Measurements from ENCODE around the gene IL31RA. TPM values are rescaled to one million over a fixed set of nuclear protein-coding genes. Genes with fewer than 3 reads are reported as not detected.

IL31RA gene
- polyA plus RNA-seq, 1 experiment, result 1.9 TPM

DNA sequence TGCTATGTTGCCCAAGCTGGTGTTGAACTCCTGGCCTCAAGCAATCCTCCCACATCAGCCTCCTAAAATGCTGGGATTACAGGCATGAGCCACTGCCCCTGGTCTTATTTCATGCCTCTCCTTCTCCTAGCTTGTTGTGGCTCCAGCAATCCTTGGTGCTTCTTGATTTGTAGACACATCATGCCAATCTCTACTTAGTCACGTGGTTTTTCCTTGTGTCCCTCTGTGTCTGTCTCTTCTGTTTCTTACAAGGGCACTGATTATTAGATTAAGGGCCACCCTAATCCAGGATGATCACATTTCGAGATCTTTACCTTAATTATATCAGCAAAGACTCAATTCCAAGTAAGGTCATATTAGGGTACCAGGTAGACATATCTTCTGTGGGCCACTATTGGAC lies 9.2 kb upstream of the IL31RA start:
- CTCF ChIA-PET, result no interaction called here
- POLR2A ChIA-PET, result no interaction called here
- no peak for DNase-seq (ENCODE audit: low read depth, low spot score)

DNA sequence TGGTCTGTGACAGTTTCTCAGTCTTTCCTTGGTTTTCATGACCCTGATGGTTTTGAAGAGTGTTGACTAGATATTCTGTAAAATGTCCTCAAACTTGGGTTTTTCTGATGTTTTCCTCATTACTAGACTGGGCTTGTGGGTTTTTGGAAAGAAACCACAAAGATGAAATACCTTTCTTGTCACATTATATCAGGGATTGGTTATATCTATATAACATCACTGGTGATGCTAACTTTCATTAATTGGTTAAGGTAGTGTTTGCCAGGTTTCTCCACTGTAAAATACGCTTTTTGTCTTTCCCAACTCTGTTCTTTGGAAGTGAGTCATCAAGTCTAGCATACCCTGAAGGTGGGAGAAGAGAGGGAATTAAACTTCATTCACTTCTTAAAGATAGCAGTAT lies 3.3 kb upstream of the IL31RA start:
- CTCF ChIA-PET, result no interaction called here
- POLR2A ChIA-PET, result no interaction called here
- H3K27me3 ChIP-seq (ENCODE audit: control insufficient read depth, insufficient read depth, low read length), result no peaks in the 10 kb centered on the region
- H3K27ac ChIP-seq (ENCODE audit: low read depth, low read length), result no peak overlapping the region
- DNase-seq (ENCODE audit: low read depth, low spot score), result no peak
- no peak overlapping the region for H3K4me3 ChIP-seq (ENCODE audit: low read depth, low read length)
- TF ChIP-seq, protein P1, sequence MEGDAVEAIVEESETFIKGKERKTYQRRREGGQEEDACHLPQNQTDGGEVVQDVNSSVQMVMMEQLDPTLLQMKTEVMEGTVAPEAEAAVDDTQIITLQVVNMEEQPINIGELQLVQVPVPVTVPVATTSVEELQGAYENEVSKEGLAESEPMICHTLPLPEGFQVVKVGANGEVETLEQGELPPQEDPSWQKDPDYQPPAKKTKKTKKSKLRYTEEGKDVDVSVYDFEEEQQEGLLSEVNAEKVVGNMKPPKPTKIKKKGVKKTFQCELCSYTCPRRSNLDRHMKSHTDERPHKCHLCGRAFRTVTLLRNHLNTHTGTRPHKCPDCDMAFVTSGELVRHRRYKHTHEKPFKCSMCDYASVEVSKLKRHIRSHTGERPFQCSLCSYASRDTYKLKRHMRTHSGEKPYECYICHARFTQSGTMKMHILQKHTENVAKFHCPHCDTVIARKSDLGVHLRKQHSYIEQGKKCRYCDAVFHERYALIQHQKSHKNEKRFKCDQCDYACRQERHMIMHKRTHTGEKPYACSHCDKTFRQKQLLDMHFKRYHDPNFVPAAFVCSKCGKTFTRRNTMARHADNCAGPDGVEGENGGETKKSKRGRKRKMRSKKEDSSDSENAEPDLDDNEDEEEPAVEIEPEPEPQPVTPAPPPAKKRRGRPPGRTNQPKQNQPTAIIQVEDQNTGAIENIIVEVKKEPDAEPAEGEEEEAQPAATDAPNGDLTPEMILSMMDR (IDR thresholded peaks at IDR 0.05; ENCODE audit: low read depth, low read length), result no peak
- no peaks in the 10 kb centered on the region for H3K9me3 ChIP-seq (ENCODE audit: control insufficient read depth, insufficient read depth, low read length)

More for the DNA sequence above, 9.2 kb upstream of the IL31RA start:
- H3K27me3 ChIP-seq (ENCODE audit: control insufficient read depth, insufficient read depth, low read length), result no peaks in the 10 kb centered on the region
- TF ChIP-seq, protein P1 (IDR thresholded peaks at IDR 0.05; ENCODE audit: low read depth, low read length), result no peak
- H3K27ac ChIP-seq (ENCODE audit: low read depth, low read length), result no peak overlapping the region
- no peaks in the 10 kb centered on the region for H3K9me3 ChIP-seq (ENCODE audit: control insufficient read depth, insufficient read depth, low read length)
- no peak overlapping the region for H3K4me3 ChIP-seq (ENCODE audit: low read depth, low read length)

DNA sequence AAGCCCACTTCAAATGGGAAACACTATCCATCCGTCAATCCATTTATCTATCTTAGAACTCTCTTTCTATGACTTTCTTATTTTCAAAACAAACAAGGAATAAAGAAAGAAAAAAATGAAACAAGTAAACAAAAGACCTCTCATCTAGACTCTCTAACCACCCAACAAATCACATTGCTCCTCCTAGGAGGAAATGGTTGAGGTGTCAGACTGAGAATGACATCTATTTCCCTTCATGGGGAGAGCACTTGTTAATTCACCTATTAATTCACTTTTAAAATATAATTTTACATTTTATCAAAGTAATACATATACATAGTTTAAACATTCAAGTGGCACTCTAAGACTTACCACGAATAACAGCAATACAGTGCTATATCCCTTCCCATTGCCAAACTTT lies 2.4 kb upstream of the IL31RA start:
- no peak overlapping the region for H3K27ac ChIP-seq (ENCODE audit: low read depth, low read length)
- H3K27me3 ChIP-seq (ENCODE audit: control insufficient read depth, insufficient read depth, low read length), result no peaks in the 10 kb centered on the region
- H3K4me3 ChIP-seq (ENCODE audit: low read depth, low read length), result no peak overlapping the region
- TF ChIP-seq, protein P1 (IDR thresholded peaks at IDR 0.05; ENCODE audit: low read depth, low read length), result no peak
- DNase-seq (ENCODE audit: low read depth, low spot score), result no peak
- CTCF ChIA-PET, result no interaction called here
- H3K9me3 ChIP-seq (ENCODE audit: control insufficient read depth, insufficient read depth, low read length), result no peaks in the 10 kb centered on the region
- POLR2A ChIA-PET, result no interaction called here

DNA sequence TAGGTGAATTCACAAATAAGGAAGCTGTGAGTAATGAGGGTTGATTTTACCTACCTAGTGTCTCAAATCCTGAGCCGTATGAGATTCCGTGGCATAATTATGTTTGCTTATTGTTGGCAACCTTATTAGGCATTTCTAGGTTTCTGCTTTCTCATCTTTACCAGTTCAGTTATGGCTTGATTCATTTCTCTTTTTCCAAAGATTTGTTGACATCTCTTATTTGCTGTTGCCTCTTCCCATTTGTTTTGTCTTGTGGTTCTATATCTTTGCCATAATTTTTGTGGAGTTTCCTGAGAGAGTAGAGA lies 470 bp downstream of the IL31RA start:
- no peak overlapping the region for H3K4me3 ChIP-seq (ENCODE audit: low read depth, low read length)
- no peaks in the 10 kb centered on the region for H3K27me3 ChIP-seq (ENCODE audit: control insufficient read depth, insufficient read depth, low read length)
- H3K27ac ChIP-seq (ENCODE audit: low read depth, low read length), result peak overlapping the region; percentile 54
- ChIA-PET CTCF (no interaction called here), POLR2A (interaction anchor here (0.7 to 1.2 kb wide), 2 partner anchors 17 to 36 kb away, joined by 4 to 11 read pairs; no protein-coding TSS in a partner anchor)
- TF ChIP-seq, protein P1 (IDR thresholded peaks at IDR 0.05; ENCODE audit: low read depth, low read length), result no peak
- DNase-seq (ENCODE audit: low read depth, low spot score), result no peak
- H3K9me3 ChIP-seq (ENCODE audit: control insufficient read depth, insufficient read depth, low read length), result no peaks in the 10 kb centered on the region

DNA sequence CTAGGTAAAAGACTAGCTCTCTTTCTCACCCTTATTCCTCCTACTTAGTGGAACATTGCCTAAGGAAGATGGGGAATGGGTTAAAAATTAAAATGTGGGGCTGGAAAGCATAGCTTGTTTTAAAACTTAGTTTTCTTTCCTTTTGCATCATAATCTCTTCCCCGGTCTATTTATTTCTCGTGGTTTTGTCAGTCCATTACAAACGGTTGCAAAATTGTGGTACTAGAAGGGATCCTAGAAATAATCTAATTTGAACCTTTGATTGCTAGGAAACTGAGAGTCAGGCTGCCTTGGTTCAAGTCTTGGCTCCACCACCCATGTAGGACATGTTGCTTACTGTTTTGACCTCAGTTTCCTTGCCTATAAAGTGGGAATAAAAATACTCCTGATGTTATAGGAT lies 1.3 kb downstream of the IL31RA start:
- Histone ChIP-seq H3K27me3 (ENCODE audit: control insufficient read depth, insufficient read depth, low read length) (no peaks in the 10 kb centered on the region), H3K9me3 (ENCODE audit: control insufficient read depth, insufficient read depth, low read length) (no peaks in the 10 kb centered on the region), H3K27ac (ENCODE audit: low read depth, low read length) (no peak overlapping the region), H3K4me3 (ENCODE audit: low read depth, low read length) (no peak overlapping the region)
- TF ChIP-seq, protein P1 (IDR thresholded peaks at IDR 0.05; ENCODE audit: low read depth, low read length), result no peak
- CTCF ChIA-PET, result interaction anchor here (0.6 to 0.7 kb wide), 2 partner anchors 56 to 293 kb away, joined by 3 to 5 read pairs; no protein-coding TSS in a partner anchor
- DNase-seq (ENCODE audit: low read depth, low spot score), result no peak
- POLR2A ChIA-PET, result no interaction called here

All from AG04450 (cell line).